NB4 (cell line): ENCODE results near the gene IL17D.

Experiments
- CTCF ChIP-seq: IDR thresholded peaks from one replicate; pipeline ENCODE4 v1.5.1; 2012; ENCODE audit warnings: low read depth, low read length
- MYC ChIP-seq: IDR thresholded peaks from 2 replicates; pipeline ENCODE4 v1.6.1; 2011; ENCODE audit warnings: low read depth, low read length
- POLR2A ChIP-seq: IDR thresholded peaks from 2 replicates; pipeline ENCODE4 v1.6.1; 2011; ENCODE audit warnings: mild to moderate bottlenecking; ENCODE audit not compliant: insufficient read length; ENCODE audit errors: extremely low read depth

GRCh38 chr13:20680416-20681080, 23.0 kb upstream of the IL17D start:
- no peak for TF ChIP-seq CTCF
- TF ChIP-seq POLR2A = no peak
- TF ChIP-seq MYC = no peak
